HG03520 (cell line): ENCODE data around the gene IKZF4.

Source experiments
- ATAC-seq: cut with Tn5 transposase; IDR thresholded peaks from one replicate; pipeline ENCODE4 v1.9.1; 2021; ENCODE audit warnings: mild to moderate bottlenecking, moderate library complexity; ENCODE audit not compliant: unreplicated experiment

IKZF4 gene

GRCh38 chr12:56081393-56082347, 60.8 kb downstream of the IKZF4 start:
- no peak for ATAC-seq

DNA sequence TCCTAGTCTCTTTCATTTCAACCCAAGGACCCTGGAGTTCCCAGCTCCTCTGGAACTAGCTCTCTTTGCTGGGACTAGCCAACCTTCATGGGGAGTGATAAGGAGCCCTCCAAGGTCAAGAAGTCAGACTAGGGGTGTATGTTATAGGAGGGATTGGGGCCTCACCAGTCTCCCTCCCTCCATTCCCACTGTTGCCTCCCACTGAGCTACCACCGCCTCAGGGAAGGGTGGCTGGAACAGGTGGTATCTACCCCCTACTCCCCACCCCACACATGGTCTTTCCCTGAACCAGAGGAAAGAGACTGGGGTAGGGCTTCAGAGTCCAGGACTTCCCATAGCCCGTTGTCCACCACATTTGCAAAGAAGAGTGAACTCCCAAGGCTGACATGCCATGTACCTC, 61.5 kb downstream of the IKZF4 start:
- no peak for ATAC-seq

DNA sequence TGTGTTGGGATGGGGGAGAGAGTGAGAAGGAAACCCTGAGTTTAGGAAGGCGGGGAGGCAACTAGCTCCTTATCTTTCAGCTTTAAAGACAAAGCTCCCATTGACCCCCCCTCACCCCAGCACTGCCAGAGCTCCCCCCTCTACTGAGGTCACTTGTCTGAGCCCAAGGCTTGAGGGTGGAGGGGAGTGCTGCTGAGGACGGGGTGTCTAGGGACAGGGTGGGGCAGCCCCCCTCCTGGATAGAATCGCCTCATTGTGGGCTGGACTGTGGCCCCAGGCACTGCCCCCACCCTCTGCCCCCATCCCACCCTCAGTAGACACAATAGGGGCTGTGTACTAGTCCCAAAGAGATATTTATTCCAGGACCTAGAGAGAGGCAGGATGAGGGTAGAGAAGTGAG, 62.1 kb downstream of the IKZF4 start:
- no peak for ATAC-seq

- ATAC-seq = no peak
Measured at GRCh38 chr12:56084958-56085543, 64.2 kb downstream of the IKZF4 start.

- ATAC-seq = no peak
Measured at GRCh38 chr12:56086096-56086495, 65.3 kb downstream of the IKZF4 start.

DNA sequence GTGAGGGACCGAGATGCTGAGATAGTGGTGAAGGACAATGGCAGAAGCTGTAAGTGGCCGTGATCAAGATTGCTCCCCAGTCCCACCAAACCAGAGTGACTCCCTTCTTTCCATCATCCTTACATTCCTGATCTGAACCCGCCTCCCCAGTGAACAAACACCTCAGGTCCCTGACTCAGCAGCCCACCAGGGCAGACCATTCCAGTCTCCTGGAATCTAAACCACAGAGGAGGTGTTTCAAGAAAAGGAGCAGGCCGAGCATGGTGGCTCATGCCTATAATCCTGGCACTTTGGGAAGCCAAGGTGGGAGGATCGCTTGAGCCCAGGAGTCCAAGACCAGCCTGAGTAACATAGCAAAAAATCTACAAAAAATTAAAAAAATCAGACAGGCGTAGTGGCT, 65.8 kb downstream of the IKZF4 start:
- no peak for ATAC-seq

- no peak for ATAC-seq
Measured at GRCh38 chr12:56087220-56087619, 66.4 kb downstream of the IKZF4 start.
